Fibroblast of lung (primary cell): ENCODE results near the gene CFAP61.

Experiments
- CTCF ChIP-seq, 2 donors: IDR thresholded peaks in 1 of 2; conservative IDR thresholded peaks in 1 of 2; 1 replicate in 1 of 2; 2 replicates in 1 of 2; pipeline ENCODE4 v1.5.1; 2011 to 2012; ENCODE audit warnings: low read length in 2 of 2, control low read depth in 1 of 2, inconsistent platforms in 1 of 2, low read depth in 1 of 2, mild to moderate bottlenecking in 1 of 2
- EZH2 ChIP-seq: IDR thresholded peaks from 2 replicates; pipeline ENCODE4 v1.5.1; 2012; ENCODE audit warnings: low read length, control low read depth, mild to moderate bottlenecking; ENCODE audit errors: missing control alignments

DNA sequence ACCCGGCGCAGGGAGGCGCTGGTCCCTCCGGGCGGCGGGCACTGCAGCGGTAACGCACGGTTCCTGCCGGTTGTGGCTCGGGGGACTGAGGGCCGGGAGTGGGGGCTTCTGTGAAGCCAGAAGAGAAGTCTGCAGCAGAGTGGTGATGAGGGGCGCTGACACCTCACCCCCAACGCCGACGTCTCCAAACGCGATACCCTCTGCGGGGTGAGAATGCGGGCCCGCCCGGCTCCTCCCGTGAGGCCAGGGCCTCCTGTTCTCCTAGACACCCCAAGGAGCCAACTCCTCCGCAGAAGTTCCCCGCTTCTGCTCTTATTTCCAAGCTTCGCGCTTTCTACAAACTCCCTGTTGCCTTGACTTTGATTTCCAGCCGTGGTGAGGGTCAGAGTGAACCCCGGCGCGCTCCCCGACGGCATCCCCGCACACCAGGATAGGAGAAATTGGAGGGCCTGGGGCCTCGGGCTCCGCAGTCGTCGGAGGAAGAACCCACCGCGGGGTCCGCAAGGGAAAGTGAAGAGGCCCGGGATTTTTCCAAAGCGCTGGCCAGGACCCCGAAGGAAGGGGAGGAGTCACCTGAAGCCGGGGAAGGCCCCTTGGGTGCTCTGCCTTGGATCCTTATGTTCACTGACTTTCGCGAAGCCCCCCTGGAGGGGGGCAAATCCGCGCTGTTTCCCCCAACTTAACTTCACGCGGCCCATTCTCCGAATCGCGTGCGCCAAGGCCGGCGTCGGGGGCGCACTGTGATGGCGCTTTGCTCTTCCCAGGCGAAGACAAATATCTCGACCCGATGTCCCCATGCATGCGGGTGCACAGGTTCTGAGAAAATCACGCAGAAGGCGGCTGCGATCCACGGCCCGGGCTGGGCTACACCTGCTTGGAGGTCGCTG, 312.5 kb downstream of the CFAP61 start:
- no peak for TF ChIP-seq CTCF (conservative IDR thresholded peaks at IDR 0.05 in 1 of 2, IDR thresholded peaks at IDR 0.05 in 1 of 2; ENCODE audit: low read depth in 1 of 2, low read length in 2 of 2)
- TF ChIP-seq EZH2 = peak; percentile 73
